ENCODE data around the gene PRPSAP1.
A peak's percentile ranks its signal among the peaks of the same experiment; 100 is the strongest.
"Not testable (repeated sequence)": the region's sequence is repeated elsewhere in the genome, so short reads cannot be mapped to it uniquely, and the experiment has no call there.

PRPSAP1 gene

DNA sequence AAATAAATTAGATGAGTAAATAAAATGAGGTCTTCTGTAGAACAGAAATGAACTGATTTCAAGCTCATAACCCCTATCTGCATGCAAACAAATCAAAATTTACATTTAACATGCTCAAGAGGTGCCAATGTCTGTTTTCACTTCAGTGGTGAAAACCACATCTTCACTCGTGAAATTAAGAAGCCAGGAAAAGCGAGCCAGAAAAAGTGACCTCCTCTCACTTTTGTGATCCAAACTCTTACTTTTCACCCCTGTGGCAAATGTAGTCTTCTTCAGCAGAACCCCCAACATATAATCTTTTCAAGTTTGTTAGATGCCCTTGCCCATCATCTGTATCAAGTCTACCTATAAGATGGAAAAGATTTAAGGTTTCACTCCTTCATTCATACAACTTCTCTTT lies 36.2 kb downstream of the PRPSAP1 start:
- no peak for DNase-seq

DNA sequence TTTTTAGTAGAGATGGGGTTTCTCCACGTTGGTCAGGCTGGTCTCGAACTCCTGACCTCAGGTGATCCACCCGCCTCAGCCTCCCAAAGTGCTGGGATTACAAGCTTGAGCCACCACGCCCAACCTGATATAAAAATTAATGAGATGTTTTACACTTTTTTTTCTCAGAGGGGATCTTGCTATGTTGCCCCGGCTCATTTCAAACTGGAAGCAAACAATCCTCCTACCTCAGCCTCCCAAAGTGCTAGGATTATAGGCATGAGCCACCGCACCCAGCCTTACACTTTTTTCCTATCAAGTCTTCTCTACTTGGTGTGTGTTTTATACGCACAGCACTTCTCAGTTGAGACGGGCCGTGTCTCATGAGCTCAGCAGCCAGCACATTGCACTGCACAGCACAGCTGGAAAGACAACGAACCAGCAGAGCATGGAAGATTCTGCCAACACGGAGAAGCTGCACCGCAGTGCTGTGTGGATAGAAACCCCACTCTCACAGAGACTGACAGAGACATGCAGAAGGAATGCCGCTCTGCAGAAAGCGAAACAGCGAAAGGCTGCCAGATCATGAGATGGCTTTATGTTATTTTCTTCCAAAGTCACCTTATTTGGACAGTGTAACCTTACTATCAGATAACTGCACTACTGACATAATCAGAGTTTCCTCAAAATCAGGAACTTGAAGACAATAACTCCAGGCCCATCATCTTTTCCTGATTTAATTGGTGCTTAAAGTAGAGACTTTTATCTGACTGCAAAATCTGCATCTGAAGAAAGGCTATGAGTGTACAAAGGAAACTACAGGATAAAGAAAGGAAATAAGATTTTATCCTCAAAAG lies 39.1 kb downstream of the PRPSAP1 start:
- DNase-seq: no peak

DNA sequence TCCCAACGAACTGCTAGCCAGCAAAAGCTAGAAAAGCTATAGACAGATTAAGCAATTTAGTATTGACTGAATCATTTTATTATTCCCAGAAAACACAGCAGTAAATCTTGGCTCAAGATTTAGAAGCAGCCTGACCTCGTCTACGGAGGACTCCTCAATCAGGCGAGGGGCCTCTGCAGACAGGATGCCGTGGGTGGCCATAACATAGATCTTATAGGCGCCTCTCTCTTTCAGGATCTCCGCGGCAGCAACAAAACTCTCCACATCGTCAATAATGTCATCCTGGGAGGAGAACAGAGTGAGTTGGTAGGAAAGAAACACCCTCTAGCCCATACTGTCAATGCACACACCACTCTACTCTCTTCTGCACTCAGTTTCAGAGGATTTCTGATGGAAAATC lies 41.0 kb downstream of the PRPSAP1 start:
- no peak for DNase-seq

DNA sequence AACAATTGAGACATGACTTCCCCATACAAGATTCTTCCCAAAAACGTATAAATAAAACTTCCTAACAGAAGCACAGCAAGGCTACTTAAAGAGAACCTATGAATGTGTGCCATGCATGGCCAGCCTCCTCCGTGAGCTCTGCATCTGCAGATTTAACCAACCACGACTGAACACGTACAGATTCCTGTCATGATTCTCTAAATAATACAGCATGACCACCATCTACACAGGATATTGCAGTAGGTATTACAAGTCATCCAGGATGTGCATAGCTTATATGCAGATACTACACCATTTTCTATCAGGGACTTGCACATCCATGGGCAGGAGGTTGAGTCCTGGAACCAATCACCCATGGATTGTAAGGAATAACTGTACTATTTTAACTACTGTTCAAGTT lies 44.3 kb downstream of the PRPSAP1 start:
- DNase-seq: no peak

DNA sequence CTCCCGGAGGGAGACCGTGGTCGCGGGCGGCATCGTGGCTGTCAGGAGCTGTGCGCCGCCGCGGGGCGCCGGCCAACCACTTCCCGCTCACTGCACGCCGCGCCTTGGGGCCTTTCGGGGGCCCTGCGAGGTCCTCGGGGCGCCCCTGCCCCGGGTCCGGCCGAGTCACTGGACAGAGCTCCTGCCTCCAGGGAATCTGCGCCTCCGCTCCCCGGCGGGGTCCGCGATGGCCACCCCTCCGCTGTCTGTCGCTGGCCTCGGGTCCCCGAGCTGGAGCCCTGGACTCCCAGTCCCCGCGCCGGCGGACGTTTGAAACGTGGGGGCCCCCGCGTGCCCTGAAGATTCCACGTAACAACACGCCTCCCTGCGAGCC lies 45.8 kb downstream of the PRPSAP1 start, which contains the start of gene QRICH2:
Gene QRICH2 (minus strand): TSS at position 311 of the 373 bp plus-strand sequence. CDS start 278 bp downstream, at position 33.
- DNase-seq: no peak

DNA sequence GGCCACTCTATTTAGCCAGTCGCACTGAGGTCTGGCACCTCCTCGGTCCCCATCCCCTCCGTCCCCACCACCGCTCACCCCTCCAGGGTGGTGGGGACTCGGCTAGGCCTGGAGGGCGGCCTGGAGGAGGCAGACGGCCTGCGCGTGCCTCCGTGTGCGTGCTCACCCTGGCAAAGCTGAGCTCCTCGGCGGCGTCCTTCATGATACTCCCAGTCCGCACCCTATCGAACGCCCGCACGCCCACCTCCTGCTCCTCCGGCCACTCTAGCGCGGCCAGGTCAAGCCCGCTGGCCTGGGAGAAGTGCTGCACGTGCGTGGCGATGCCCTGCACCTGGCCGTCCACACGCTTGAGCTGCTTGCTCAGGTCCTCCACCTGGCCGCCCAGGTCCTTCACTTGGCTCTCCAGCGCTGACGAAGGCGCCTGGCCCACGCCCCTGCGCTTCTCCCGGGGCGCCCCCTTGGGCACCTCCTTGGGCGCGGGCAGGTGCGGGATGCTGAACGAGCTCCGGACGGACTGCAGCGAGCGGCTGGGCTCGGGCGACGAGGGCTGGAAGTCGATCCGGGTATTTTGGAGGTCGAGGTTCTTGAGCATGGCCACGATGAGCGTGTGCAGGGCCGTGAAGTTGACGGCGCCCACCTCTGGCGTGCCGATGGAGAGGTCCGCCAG lies 46.3 kb downstream of the PRPSAP1 start:
- DNase-seq: no peak

DNA sequence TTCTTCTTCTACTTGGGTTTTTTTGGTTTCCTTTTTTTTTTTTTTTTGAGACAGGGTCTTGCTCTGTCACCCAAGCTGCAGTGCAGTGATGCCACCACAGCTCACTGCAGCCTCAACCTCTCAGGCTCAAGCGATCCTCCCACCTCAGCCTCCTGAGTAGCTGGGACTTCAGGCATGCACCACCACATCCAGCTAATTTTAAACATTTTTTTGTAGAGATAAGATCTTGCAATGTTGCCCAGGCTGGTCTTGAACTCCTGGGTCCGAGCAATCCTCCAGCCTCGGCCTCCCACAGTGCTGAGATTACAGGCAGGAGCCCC lies 48.6 kb downstream of the PRPSAP1 start:
- not testable (repeated sequence) for DNase-seq

DNA sequence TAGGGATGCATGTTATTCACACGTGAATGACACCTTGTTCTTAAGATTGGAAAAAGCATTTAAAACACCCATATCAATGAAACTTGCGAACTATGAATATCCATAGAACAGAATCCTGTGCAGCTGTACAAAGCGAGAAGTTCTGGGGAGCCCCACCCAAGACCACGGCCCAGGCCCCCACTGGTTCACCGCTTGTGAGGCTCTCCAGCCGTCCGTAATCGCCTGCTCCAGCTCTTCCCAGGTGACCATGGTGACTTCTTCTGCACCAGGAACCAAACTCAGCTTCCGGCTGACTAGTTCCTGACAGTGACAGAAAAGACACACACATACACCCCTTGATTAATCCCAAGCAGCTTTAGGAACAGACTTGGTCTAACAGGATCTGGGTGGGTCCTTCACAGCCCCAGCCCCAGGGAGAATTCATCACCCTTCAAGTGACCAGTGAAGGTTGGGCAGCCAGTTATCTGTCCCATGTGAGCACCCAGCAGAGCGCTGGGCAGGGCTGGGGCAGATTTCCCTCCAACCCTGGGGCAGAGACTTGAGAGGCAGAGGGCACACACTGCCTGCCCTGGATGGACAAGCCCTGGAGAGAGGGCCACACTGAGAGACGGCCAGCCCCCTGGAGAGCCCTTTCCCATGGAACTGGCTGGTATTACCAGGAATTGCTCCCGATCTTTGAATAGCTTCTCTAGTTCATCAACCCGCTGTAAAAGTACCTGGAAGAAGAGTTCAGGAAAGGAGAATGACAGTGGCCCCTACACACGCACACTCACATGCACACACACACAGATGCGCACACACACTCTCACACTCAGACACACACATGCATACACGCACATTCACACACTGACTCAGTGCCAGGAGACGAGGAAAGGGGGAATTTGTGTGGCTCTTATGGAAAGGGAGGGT lies 49.2 kb downstream of the PRPSAP1 start:
- DNase-seq: no peak

DNA sequence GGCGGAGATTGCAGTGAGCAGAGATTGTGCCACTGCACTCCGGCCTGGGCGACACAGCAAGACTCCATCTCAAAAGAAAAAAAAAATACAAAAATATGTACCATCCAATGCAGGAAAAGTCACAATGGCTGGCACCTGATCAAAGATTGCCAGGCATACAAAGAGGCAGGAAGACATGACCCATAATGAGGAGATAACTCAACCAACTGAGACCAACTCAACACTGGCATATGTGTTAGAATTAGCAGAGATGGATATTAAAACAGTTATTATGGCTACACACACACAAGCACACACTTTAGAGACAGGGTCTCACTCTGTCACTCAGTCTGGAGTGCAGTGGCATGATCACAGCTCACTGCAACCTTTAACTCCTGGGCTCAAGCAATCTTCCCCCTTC lies 56.3 kb downstream of the PRPSAP1 start:
- DNase-seq: no peak

DNA sequence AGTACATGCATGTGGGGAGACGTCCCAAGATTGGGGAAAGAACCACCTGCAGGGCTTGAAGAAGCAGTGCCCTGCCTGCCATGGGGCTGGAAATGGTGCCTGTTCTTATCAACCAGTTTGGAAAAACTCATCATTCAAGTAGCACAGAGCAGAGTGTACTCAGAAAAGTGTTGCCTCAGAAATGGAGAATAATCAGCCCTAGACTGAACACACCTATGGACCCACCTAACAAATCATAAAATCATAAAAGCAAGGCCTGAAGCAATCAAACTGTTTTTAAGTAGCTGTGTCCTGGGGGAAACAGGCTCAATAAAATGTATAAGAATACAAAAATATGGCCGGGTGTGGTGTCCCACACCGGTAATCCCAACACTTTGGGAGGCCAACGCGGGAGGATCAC lies 56.8 kb downstream of the PRPSAP1 start:
- no peak for DNase-seq

DNA sequence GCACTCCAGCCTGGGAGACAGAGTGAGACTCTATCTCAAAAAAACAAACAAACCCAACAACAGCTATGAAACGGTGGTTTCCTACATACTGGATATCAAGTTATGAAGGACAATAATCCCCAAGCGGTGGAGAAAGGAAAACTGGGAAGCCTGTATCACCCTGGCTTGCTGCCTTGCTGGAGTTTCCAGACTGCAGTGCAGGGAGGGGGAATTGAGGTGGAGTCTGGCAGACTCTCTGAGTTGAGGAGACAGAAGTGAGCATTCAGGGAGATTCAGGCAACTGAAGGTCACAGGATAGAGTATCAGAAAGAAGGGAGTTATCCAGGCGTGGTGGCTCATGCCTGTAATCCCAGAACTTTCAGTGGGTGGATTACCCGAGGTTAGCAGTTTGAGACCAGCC lies 57.5 kb downstream of the PRPSAP1 start:
- DNase-seq: no peak

DNA sequence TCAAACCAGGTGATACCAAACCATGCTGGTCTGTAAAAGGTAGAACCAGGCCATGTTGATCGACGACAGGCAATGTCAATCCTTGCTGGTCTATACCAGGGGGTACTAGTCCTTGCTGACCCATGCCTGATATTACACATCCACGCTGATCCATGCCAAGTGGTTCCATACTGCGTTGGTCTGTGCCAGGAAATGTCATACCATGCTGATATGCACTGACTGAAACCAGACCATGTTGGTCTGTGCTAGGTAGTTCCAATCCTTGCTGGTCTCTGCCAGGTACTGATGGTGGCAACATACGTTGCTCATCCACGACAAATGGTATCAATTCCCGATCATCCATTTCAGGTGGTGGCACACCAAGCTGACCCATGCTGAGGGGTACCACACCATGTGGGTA lies 60.6 kb downstream of the PRPSAP1 start:
- DNase-seq: no peak

DNA sequence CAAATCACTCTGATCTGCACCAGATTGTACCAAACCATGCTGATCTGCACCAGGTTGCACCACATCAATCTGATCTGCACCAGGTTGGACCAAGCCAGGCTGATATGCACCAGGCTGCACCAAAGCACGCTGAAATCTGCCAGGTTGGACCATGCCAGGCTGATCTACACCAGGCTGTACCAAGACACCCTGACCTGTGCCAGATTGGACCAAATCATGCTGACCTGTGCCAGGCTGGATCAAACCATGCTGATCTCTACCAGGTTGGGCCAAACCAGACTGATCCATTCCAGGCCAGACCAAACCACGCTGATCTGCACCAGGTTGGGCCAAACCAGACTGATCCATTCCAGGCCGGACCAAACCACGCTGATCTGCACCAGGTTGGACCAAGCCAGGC lies 61.1 kb downstream of the PRPSAP1 start:
- no peak for DNase-seq

DNA sequence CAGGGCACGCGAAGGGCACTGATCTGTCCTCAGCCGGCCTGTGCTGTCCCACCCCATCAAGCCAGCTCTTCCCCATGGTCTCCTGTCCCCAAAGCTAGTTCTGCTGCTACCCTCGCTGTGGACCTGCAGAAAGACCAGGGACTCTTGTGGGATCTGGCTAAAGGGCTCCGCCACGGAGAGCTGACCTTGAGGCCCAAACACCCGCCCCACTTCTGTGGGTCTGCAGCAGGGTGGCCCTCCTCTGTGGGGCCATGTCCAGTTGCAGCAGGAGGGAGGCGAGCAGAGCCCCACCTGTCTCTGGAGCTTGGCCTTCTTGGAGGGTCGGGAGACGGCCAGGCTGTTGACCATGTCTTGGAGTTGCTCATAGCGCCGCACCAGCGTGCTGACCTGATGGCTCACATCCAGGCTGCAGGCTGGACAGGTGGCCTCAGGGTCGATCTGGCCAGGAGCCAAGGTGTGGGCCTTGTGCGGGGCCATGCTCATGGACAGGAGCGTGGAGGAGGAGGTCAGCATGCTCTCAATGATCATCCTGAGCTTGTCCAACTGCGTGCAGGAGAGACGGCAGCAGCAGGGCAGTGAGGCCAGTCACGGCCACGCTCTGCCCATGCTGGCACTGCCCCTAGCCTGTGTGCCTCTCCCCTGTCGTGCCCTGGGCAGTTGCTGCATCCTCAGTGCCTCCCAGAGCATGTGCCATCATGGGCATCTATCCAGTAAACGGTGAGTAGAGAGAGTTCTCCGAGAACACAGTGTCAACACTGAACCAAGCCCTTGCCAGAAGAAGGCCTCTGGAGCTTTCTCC lies 71.9 kb downstream of the PRPSAP1 start:
- DNase-seq: no peak

DNA sequence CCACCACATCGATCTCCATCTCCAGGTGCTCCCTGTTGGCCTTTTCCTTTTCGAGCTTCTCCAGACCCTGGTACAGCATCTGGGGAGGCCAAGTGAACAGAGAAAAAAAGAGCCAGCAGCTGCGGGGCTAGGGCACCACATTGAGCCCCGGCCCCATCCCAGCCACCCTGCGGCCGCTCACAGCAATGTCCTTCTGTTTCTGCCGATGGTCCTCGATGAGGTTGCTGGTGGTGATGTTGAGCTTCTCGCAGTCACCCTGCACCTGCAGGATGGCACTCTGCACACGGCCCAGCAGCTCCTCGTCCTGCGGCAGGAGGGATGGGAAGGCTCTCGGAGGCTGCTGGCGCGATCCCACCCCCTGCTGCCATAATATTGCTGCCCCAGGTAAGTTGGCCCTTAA lies 73.1 kb downstream of the PRPSAP1 start:
- no peak for DNase-seq

DNA sequence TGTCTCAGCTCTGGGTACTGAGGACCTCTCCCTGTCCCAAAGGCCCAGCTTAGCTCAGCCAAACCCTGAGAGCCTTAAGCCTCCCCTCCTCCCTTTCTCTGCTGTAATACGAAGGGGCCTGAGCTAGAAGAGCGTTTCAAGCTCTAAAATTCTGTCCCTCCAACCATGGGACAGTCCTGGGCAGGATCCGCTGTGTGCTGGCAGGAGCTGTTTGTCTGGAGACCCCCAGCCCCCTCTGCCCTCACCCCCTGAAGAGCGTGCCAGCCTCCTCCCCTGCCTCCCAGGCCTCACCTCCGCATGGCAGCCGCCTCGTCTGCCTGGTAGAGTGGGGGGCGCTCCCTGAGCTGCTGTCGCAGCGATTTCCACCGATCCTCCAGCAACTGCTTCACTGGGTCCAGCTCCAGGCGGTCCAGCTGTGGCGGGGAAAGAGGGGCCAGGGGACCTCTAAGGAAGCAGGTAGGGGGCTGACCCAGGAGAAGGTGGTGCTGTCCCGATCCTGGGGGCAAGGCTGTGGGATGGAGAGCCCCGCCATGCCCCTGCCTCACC lies 73.9 kb downstream of the PRPSAP1 start:
- no peak for DNase-seq

DNA sequence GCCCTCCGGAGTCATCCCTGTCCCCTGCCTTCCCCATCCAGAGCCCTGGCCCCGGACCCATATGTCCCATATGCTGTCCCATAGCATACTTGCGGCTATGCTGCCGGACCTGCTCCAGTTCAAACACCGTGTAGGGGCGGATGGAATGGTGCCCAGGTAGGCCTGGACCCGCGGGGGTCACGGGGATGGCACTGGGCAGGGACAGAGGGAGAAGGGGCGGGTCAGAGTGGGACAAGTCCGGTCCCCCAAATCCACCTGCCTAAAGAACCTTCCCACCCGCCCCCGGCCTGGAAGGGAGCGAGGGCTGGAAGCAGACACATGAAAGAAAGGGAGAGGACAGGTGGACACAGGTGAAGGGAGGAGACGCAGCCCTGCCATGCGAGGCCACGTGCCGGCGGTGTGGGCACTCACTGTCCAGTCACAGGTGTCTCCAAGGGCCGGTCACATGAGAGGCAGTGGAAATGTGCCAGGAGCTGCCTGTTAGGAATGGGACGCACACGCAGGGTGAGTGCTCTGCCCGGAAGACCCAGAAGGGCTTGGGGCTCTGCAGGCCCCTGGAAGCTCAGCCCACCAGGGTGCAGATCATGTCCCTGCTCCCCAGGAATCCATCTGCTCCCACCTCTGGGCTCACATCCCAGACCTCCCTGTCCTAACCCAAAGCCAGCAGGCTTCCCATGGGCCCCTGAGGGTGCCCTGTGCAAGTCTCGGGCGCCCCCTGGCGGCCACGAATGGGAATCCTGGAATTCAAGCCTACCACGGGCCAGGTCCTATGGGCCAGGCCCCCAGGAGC lies 74.6 kb downstream of the PRPSAP1 start:
- peak; percentile 85 for DNase-seq

DNA sequence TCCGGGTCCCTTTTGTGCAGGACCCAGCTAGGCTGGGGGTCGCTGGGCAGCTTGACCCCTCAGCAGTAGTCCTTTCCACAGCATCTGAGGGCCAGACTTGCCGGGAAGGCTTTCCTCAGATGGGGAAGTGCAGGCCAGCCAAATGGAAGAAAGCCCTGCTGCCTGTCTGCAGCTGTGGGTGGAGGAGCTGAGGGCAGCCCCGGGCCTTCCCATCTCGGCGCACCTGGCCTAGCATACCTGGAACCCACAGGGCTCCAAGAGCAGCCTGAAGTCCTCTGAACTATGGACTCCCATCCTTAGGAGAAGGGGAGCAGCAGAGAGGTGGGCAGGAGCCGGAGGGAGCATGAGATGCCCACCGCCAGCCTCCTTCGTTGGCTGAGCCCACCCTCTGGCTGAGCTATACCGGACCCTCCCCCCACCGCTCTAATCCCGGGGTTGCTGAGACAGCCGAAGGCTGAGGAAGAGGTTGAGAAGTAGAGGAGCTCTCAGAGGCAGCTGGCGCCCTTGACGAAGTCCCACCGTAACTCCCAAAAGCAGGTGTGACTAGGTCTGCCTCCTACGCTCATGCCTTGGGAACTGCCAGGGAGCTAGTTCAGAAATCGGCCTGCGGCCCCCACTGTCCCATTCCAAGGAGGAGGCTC lies 75.3 kb downstream of the PRPSAP1 start:
- DNase-seq: no peak

DNA sequence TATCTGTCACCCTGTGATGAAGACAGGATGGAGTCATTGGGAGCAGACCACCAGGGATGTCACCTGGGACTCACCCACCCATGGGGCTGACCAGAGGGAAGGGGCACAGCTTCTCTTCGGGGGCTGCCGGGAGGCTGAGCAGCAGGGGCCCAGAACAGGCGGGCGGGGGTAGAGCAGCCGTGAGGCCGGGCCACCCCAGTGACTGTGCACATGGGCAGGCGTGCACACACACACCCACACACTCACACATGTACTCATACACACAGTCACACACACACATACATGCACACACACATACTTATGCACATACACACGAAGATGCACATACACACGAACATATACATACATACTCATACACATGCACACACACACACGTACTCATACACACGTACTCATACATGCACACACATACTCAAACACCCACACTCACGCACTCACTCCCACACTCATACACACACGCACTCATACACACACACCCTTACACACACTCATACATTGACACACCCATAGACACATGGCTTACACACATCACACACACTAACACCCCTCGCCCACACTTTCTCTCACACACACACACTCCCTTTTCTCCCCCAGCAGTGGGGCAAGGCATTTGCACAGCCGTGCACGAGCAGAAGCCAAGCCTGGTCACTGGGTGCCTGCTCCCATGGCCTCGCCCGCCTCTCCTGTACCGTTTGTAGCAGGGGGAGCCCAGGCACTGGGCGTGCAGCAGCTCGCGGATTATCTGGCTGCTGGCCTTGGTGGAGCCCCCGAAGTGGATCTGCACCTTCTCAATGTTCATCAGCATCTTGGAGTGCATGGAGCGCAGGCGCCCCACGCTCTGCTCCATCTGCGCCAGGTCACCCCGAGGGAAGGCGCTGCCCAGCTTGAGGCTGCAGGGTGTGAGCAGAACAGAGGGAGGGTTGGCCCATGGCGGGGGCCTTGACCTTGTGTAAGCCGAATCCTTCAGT lies 76.1 kb downstream of the PRPSAP1 start:
- DNase-seq: no peak
